OCI-LY7 (cell line): ENCODE measurements around the gene NR1H2. TPM values are rescaled to one million over a fixed set of nuclear protein-coding genes. Genes with fewer than 3 reads are reported as not detected.

ENCODE experiments used
- BruUV-seq: library from RNA; stranded (reverse); fragments of 400-500 nt; replicated peaks from 2 replicates; lab custom pipeline; 2021; lab: Mats Ljungman, UMichigan
- CTCF ChIA-PET: fragments of 300-600 bp; sonication (Branson Sonifier 250); formaldehyde crosslinking; loops from one replicate; lab custom pipeline; 2022; ENCODE audit warnings: antibody characterized with exemption; ENCODE audit not compliant: unreplicated experiment; lab: Charles Lee
- POLR2A ChIA-PET: fragments of 300-600 bp; sonication (Branson Sonifier 250); formaldehyde crosslinking; loops from one replicate; lab custom pipeline; 2022; ENCODE audit warnings: antibody characterized with exemption; lab: Charles Lee
- DNase-seq: peaks from one replicate; pipeline ENCODE4 v3.0.0-alpha.2; 2015; ENCODE audit warnings: low spot score
- H2AFZ ChIP-seq: fragments of 200-600 bp; sonication (generic), shearing (Covaris generic); 2 replicates; pipeline ENCODE4 v1.6.1; 2014; ENCODE audit warnings: mild to moderate bottlenecking, antibody characterized with exemption, low read length, moderate library complexity
- H3K27ac ChIP-seq: fragments of 200-600 bp; sonication (generic); 2 replicates; pipeline ENCODE4 v1.5.1; 2014; ENCODE audit warnings: mixed run types, low read depth, mild to moderate bottlenecking, moderate library complexity, low read length, inconsistent platforms; ENCODE audit not compliant: poor library complexity, severe bottlenecking
- H3K36me3 ChIP-seq: fragments of 200-600 bp; sonication (generic); 2 replicates; pipeline ENCODE4 v1.6.1; 2014; ENCODE audit warnings: mild to moderate bottlenecking, antibody characterized with exemption, low read length, moderate library complexity, mixed read lengths; ENCODE audit not compliant: insufficient read depth
- H3K4me1 ChIP-seq: fragments of 200-600 bp; sonication (generic); 2 replicates; pipeline ENCODE4 v1.5.1; 2014; ENCODE audit warnings: mild to moderate bottlenecking, low read length; ENCODE audit not compliant: insufficient read depth, poor library complexity, severe bottlenecking
- H3K4me2 ChIP-seq: fragments of 200-600 bp; sonication (generic); 2 replicates; pipeline ENCODE4 v1.6.1; 2014; ENCODE audit warnings: mild to moderate bottlenecking, low read length
- H3K4me3 ChIP-seq: fragments of 200-600 bp; sonication (generic); 2 replicates; pipeline ENCODE4 v1.5.1; 2014; ENCODE audit warnings: mild to moderate bottlenecking, low read depth, low read length; ENCODE audit not compliant: poor library complexity, severe bottlenecking
- H3K79me2 ChIP-seq: fragments of 200-600 bp; sonication (generic); 2 replicates; pipeline ENCODE4 v1.6.1; 2016; ENCODE audit warnings: low read depth, mild to moderate bottlenecking, low read length, moderate library complexity, mixed read lengths; ENCODE audit not compliant: insufficient read depth
- H3K9me2 ChIP-seq: fragments of 200-600 bp; sonication (generic); 2 replicates; pipeline ENCODE4 v1.6.1; 2016; ENCODE audit warnings: mild to moderate bottlenecking, low read length, mixed read lengths; ENCODE audit not compliant: insufficient read depth
- H3K9me3 ChIP-seq: fragments of 200-600 bp; sonication (generic); 2 replicates; pipeline ENCODE4 v1.6.1; 2014; ENCODE audit warnings: mild to moderate bottlenecking, mixed run types, low read length, mixed read lengths
- H4K20me1 ChIP-seq: fragments of 200-600 bp; sonication (generic); 2 replicates; pipeline ENCODE4 v1.6.1; 2014; ENCODE audit warnings: mild to moderate bottlenecking, antibody characterized with exemption, low read length, moderate library complexity, mixed read lengths; ENCODE audit not compliant: insufficient read depth
- EZH2phosphoT487 ChIP-seq: fragments of 200-600 bp; sonication (generic); IDR thresholded peaks from 2 replicates; pipeline ENCODE4 v1.6.1; 2018; ENCODE audit warnings: low read depth, borderline replicate concordance, mild to moderate bottlenecking, mixed run types, antibody characterized with exemption, low read length, moderate library complexity, mixed read lengths
- intact Hi-C: fragments of 100-400 bp; cut with micrococcal nuclease; formaldehyde crosslinking; loops from one replicate; pipeline ENCODE4 v1.10.0; 2022; ENCODE audit not compliant: unreplicated experiment
- total RNA-seq, 2 experiments: library from RNA; depleted of rRNA in 1 of 2; stranded (reverse); fragments of >200 nt in 1 of 2; shearing (Covaris generic) in 1 of 2; gene quantifications; 2 replicates each; pipeline ENCODE4 v1.2.3, GENCODE V29; 2014 to 2022
- TF ChIP-seq, protein P1 (sequence below): fragments of 200-600 bp; sonication (generic); conservative IDR thresholded peaks from 2 replicates; pipeline ENCODE4 v1.5.1; 2014; ENCODE audit warnings: mild to moderate bottlenecking, antibody characterized with exemption, low read length, moderate library complexity, mixed read lengths

NR1H2 gene
- total RNA-seq, 2 experiments from 2014 or later = 41.2 to 65.7 TPM

DNA sequence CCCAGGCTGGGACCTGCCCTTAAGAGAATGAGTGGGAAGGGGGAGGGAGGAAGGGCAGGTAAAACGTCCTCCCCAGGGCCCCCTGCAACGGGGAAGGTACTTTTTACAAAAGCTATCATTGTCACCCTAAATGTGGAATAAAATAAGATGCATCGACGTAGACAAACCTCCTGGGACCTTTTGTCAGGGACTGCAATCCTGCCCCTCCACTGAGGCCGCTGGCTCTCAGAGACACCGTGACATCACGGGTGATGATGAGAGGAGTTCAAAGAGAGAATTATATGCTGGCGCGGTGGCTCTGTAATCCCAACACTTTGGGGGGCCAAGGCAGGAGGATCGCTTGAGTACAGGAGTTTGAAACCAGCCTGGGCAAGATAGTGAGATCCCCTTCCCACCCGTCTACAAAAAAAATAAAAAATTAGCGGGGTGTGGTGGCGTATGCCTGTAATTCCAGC, 54.7 kb downstream of the NR1H2 start:
- H3K4me3 ChIP-seq = peak overlapping the region; percentile 68
- ChIA-PET CTCF (no interaction called here), POLR2A (no interaction called here)
- intact Hi-C loops = loop anchor here (1.0 kb wide), 1 partner anchor 13 kb away; the partner anchor contains the start of gene SPIB
- no peaks in the 10 kb centered on the region for H3K9me2 ChIP-seq
- H3K4me2 ChIP-seq = peak overlapping the region; percentile 96
- H3K9me3 ChIP-seq = no peaks in the 10 kb centered on the region
- H3K36me3 ChIP-seq = peaks cover 34% of the 10 kb centered on the region
- peak; percentile 64 for DNase-seq
- H3K27ac ChIP-seq = peak overlapping the region; percentile 87
- no TSS peak for BruUV-seq
- peak overlapping the region; percentile 27; the same call in 1 of the 2 replicates for H2AFZ ChIP-seq
- TF ChIP-seq, protein P1, sequence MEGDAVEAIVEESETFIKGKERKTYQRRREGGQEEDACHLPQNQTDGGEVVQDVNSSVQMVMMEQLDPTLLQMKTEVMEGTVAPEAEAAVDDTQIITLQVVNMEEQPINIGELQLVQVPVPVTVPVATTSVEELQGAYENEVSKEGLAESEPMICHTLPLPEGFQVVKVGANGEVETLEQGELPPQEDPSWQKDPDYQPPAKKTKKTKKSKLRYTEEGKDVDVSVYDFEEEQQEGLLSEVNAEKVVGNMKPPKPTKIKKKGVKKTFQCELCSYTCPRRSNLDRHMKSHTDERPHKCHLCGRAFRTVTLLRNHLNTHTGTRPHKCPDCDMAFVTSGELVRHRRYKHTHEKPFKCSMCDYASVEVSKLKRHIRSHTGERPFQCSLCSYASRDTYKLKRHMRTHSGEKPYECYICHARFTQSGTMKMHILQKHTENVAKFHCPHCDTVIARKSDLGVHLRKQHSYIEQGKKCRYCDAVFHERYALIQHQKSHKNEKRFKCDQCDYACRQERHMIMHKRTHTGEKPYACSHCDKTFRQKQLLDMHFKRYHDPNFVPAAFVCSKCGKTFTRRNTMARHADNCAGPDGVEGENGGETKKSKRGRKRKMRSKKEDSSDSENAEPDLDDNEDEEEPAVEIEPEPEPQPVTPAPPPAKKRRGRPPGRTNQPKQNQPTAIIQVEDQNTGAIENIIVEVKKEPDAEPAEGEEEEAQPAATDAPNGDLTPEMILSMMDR = no peak
- TF ChIP-seq EZH2phosphoT487 = no peak
- no peaks in the 10 kb centered on the region for H3K79me2 ChIP-seq
- no peaks in the 10 kb centered on the region for H4K20me1 ChIP-seq
- H3K4me1 ChIP-seq = peaks cover 80% of the 10 kb centered on the region

DNA sequence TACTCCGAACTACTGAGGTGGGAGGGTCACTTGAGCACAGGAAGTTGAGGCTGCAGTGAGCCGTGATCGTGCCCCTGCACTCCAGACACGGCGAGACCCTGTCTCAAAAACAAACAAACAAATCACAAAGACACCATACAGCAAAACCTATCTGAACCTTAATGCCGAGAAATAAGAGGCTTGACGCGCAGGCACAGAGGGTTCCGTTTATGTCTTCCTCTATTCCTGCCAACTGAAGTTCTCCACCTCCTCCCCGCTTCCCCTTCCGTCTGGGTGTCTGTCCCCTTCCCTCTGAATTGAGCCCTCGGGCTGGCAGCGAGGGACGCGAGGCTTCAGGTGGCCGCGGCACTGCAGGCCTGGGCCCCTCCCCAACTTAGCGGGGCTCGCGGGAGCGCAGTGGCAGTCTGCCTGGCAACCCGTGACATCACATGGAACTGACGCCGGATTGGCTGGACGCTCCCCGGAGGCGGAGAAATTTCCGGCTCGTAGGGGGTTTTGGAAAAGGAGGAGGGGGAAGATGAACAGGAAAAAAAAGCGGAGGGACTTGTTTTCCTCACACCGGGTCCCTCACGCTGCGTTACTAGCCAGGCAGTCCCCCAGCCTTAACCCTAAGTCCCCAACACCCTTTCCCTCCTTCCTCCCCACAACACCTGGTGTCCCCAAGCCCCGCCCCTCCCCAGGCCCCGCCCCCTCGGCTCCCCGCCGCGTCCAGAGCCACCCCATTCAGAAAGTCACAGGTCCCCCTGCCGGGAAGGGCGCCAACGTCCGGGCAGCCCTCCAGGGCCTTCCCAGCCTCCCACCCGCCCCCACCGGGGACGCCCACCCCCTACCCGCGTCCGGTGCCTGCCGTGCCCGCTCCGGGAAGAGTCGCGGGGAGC, 55.3 kb downstream of the NR1H2 start:
- peak overlapping the region; percentile 87 for H3K27ac ChIP-seq
- H3K9me3 ChIP-seq = no peaks in the 10 kb centered on the region
- peak overlapping the region; percentile 68 for H3K4me3 ChIP-seq
- intact Hi-C loops = loop anchor here (1.0 kb wide), 1 partner anchor 13 kb away; the partner anchor contains the start of gene SPIB
- H4K20me1 ChIP-seq = no peaks in the 10 kb centered on the region
- no peaks in the 10 kb centered on the region for H3K9me2 ChIP-seq
- no peaks in the 10 kb centered on the region for H3K79me2 ChIP-seq
- peak; percentile 87 for DNase-seq
- peak overlapping the region; percentile 27; the same call in 1 of the 2 replicates for H2AFZ ChIP-seq
- ChIA-PET POLR2A (interaction anchor here (0.7 kb wide), 1 partner anchor 69 kb away, joined by 3 read pairs; no protein-coding TSS in a partner anchor), CTCF (no interaction called here)
- no TSS peak for BruUV-seq
- H3K36me3 ChIP-seq = peaks cover 30% of the 10 kb centered on the region
- peaks cover 87% of the 10 kb centered on the region for H3K4me1 ChIP-seq
- H3K4me2 ChIP-seq = peak overlapping the region; percentile 96
- TF ChIP-seq, protein P1 = no peak
- TF ChIP-seq EZH2phosphoT487 = no peak
